ENCODE results near the gene EPB41L2. TPM values are rescaled to one million over a fixed set of nuclear protein-coding genes. Genes with fewer than 3 reads are reported as not detected.

EPB41L2 gene
- total RNA-seq, 1 experiment from 2014 or later, result 30.2 TPM

- no peak for DNase-seq (ENCODE audit: low spot score)
- in situ Hi-C loops (cut with HindIII; ENCODE audit: low sequenced_read_pairs), result no loop called here
These were observed 160.0 kb downstream of the EPB41L2 start for GRCh38 chr6:130903007-130903406.

GRCh38 chr6:130900913-130901312 is 162.1 kb downstream of the EPB41L2 start:
- no peak for DNase-seq (ENCODE audit: low spot score)
- in situ Hi-C loops (cut with HindIII; ENCODE audit: low sequenced_read_pairs), result no loop called here

- peak; percentile 49 for DNase-seq (ENCODE audit: low spot score)
- in situ Hi-C loops (cut with HindIII; ENCODE audit: low sequenced_read_pairs), result no loop called here
These were observed 166.8 kb downstream of the EPB41L2 start for GRCh38 chr6:130896249-130896648.

GRCh38 chr6:130895516-130895915 is 167.5 kb downstream of the EPB41L2 start:
- in situ Hi-C loops (cut with HindIII; ENCODE audit: low sequenced_read_pairs), result no loop called here
- no peak for DNase-seq (ENCODE audit: low spot score)

- in situ Hi-C loops (cut with HindIII; ENCODE audit: low sequenced_read_pairs), result no loop called here
- DNase-seq (ENCODE audit: low spot score), result no peak
These were observed 169.3 kb downstream of the EPB41L2 start for GRCh38 chr6:130893766-130894165.

GRCh38 chr6:130893277-130893676 is 169.8 kb downstream of the EPB41L2 start:
- DNase-seq (ENCODE audit: low spot score), result no peak
- in situ Hi-C loops (cut with HindIII; ENCODE audit: low sequenced_read_pairs), result no loop called here

- no peak for DNase-seq (ENCODE audit: low spot score)
- in situ Hi-C loops (cut with HindIII; ENCODE audit: low sequenced_read_pairs), result no loop called here
These were observed 172.5 kb downstream of the EPB41L2 start for GRCh38 chr6:130890521-130890971.

- in situ Hi-C loops (cut with HindIII; ENCODE audit: low sequenced_read_pairs), result no loop called here
- DNase-seq (ENCODE audit: low spot score), result no peak
These were observed 173.6 kb downstream of the EPB41L2 start for GRCh38 chr6:130889423-130889822.

- in situ Hi-C loops (cut with HindIII; ENCODE audit: low sequenced_read_pairs), result no loop called here
- no peak for DNase-seq (ENCODE audit: low spot score)
These were observed 174.8 kb downstream of the EPB41L2 start for GRCh38 chr6:130888246-130888645.

- in situ Hi-C loops (cut with HindIII; ENCODE audit: low sequenced_read_pairs), result no loop called here
- DNase-seq (ENCODE audit: low spot score), result no peak
These were observed 176.1 kb downstream of the EPB41L2 start for GRCh38 chr6:130886966-130887365.

GRCh38 chr6:130885392-130886192 is 177.5 kb downstream of the EPB41L2 start:
- in situ Hi-C loops (cut with HindIII; ENCODE audit: low sequenced_read_pairs), result no loop called here

GRCh38 chr6:130882370-130882769 is 180.7 kb downstream of the EPB41L2 start:
- DNase-seq (ENCODE audit: low spot score), result no peak
- in situ Hi-C loops (cut with HindIII; ENCODE audit: low sequenced_read_pairs), result no loop called here

More at GRCh38 chr6:130885392-130886192, 177.5 kb downstream of the EPB41L2 start:
- peak; percentile 86 for DNase-seq (ENCODE audit: low spot score)

GRCh38 chr6:130879826-130880225 is 183.2 kb downstream of the EPB41L2 start:
- in situ Hi-C loops (cut with HindIII; ENCODE audit: low sequenced_read_pairs), result no loop called here
- DNase-seq (ENCODE audit: low spot score), result no peak

GRCh38 chr6:130873746-130874145 is 189.3 kb downstream of the EPB41L2 start:
- in situ Hi-C loops (cut with HindIII; ENCODE audit: low sequenced_read_pairs), result no loop called here
- DNase-seq (ENCODE audit: low spot score), result no peak

GRCh38 chr6:130872250-130873095 is 190.6 kb downstream of the EPB41L2 start:
- peak; percentile 61 for DNase-seq (ENCODE audit: low spot score)
- in situ Hi-C loops (cut with HindIII; ENCODE audit: low sequenced_read_pairs), result no loop called here

GRCh38 chr6:130870179-130870880 is 192.7 kb downstream of the EPB41L2 start:
- DNase-seq (ENCODE audit: low spot score), result no peak
- in situ Hi-C loops (cut with HindIII; ENCODE audit: low sequenced_read_pairs), result no loop called here

GRCh38 chr6:130869681-130870080 is 193.4 kb downstream of the EPB41L2 start:
- in situ Hi-C loops (cut with HindIII; ENCODE audit: low sequenced_read_pairs), result no loop called here

GRCh38 chr6:130865793-130866192 is 197.3 kb downstream of the EPB41L2 start:
- no peak for DNase-seq (ENCODE audit: low spot score)
- in situ Hi-C loops (cut with HindIII; ENCODE audit: low sequenced_read_pairs), result no loop called here

More at GRCh38 chr6:130869681-130870080, 193.4 kb downstream of the EPB41L2 start:
- no peak for DNase-seq (ENCODE audit: low spot score)

GRCh38 chr6:130864344-130864743 is 198.7 kb downstream of the EPB41L2 start:
- in situ Hi-C loops (cut with HindIII; ENCODE audit: low sequenced_read_pairs), result no loop called here
- DNase-seq (ENCODE audit: low spot score), result no peak
